Activated B cell treated with CpG ODN at 0.5 μM for 24 hours (primary cell): ENCODE data around the gene NFYC. TPM values are rescaled to one million over a fixed set of nuclear protein-coding genes. Genes with fewer than 3 reads are reported as not detected.

Experiments used
- ATAC-seq: fragments of 200-7000 bp; cut with Tn5 transposase; one replicate; pipeline ENCODE4 v1.10.0; 2021; ENCODE audit warnings: low read depth, mild to moderate bottlenecking, moderate library complexity
- CTCF ChIA-PET: fragments of 350-600 bp; sonication (Branson Sonifier 250); formaldehyde crosslinking; loops from one replicate; lab custom pipeline; 2021; ENCODE audit warnings: antibody characterized with exemption; lab: Charles Lee
- POLR2A ChIA-PET: fragments of 350-600 bp; sonication (Branson Sonifier 250); formaldehyde crosslinking; loops from one replicate; lab custom pipeline; 2021; ENCODE audit warnings: antibody characterized with exemption; lab: Charles Lee
- DNase-seq: peaks from one replicate; pipeline ENCODE4 v3.0.0; 2022
- H3K27ac Mint-ChIP-seq: one replicate; pipeline ENCODE4 v1.8.0; 2020; ENCODE audit warnings: mixed read lengths
- H3K27me3 Mint-ChIP-seq: one replicate; pipeline ENCODE4 v1.8.0; 2021; ENCODE audit warnings: mixed read lengths
- H3K36me3 Mint-ChIP-seq: one replicate; pipeline ENCODE4 v1.8.0; 2021; ENCODE audit warnings: low read depth, mixed read lengths
- H3K4me1 Mint-ChIP-seq: one replicate; pipeline ENCODE4 v1.8.0; 2021; ENCODE audit warnings: mixed read lengths
- H3K4me3 Mint-ChIP-seq: one replicate; pipeline ENCODE4 v1.8.0; 2020; ENCODE audit warnings: mild to moderate bottlenecking, mixed read lengths
- H3K9me3 Mint-ChIP-seq: one replicate; pipeline ENCODE4 v1.8.0; 2020; ENCODE audit warnings: mixed read lengths
- intact Hi-C: fragments of 100-400 bp; cut with micrococcal nuclease; formaldehyde crosslinking; loops from one replicate; pipeline ENCODE4 v1.15.1; 2024
- total RNA-seq: library from RNA; stranded (reverse); gene quantifications from 2 replicates; pipeline ENCODE4 v1.2.3, GENCODE V29; 2022
- TF ChIP-seq, protein P1 (sequence below): fragments of 200-600 bp; IDR thresholded peaks from one replicate; pipeline ENCODE4 v1.8.0; 2022; ENCODE audit warnings: antibody characterized with exemption, mild to moderate bottlenecking

Gene NFYC
- total RNA-seq, 1 donor from 2014 or later, result 76.0 TPM

GRCh38 chr1:40789342-40789598 lies 97.8 kb downstream of the NFYC start:
- ChIA-PET POLR2A (no interaction called here), CTCF (interaction anchor here (1.3 kb wide), 1 partner anchor 15 kb away, joined by 3 read pairs; no protein-coding TSS in a partner anchor)
- Mint-ChIP-seq H3K9me3 (no peaks in the 10 kb centered on the region), H3K4me3 (no peak overlapping the region), H3K27ac (no peak overlapping the region), H3K36me3 (no peaks in the 10 kb centered on the region), H3K4me1 (peaks cover 3% of the 10 kb centered on the region), H3K27me3 (peaks cover 36% of the 10 kb centered on the region)
- TF ChIP-seq, protein P1, sequence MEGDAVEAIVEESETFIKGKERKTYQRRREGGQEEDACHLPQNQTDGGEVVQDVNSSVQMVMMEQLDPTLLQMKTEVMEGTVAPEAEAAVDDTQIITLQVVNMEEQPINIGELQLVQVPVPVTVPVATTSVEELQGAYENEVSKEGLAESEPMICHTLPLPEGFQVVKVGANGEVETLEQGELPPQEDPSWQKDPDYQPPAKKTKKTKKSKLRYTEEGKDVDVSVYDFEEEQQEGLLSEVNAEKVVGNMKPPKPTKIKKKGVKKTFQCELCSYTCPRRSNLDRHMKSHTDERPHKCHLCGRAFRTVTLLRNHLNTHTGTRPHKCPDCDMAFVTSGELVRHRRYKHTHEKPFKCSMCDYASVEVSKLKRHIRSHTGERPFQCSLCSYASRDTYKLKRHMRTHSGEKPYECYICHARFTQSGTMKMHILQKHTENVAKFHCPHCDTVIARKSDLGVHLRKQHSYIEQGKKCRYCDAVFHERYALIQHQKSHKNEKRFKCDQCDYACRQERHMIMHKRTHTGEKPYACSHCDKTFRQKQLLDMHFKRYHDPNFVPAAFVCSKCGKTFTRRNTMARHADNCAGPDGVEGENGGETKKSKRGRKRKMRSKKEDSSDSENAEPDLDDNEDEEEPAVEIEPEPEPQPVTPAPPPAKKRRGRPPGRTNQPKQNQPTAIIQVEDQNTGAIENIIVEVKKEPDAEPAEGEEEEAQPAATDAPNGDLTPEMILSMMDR, result no peak
- no peak for ATAC-seq
- intact Hi-C loops, result no loop called here
- no peak for DNase-seq

GRCh38 chr1:40789661-40790430 lies 98.3 kb downstream of the NFYC start:
- Mint-ChIP-seq H3K27ac (no peak overlapping the region), H3K36me3 (no peaks in the 10 kb centered on the region), H3K4me3 (no peak overlapping the region), H3K27me3 (peaks cover 32% of the 10 kb centered on the region), H3K4me1 (no peaks in the 10 kb centered on the region), H3K9me3 (no peaks in the 10 kb centered on the region)
- TF ChIP-seq, protein P1, result no peak
- ChIA-PET POLR2A (no interaction called here), CTCF (interaction anchor here (1.3 kb wide), 1 partner anchor 15 kb away, joined by 3 read pairs; no protein-coding TSS in a partner anchor)
- intact Hi-C loops, result no loop called here
- no peak for DNase-seq
- ATAC-seq, result no peak

GRCh38 chr1:40792036-40792435 lies 100.5 kb downstream of the NFYC start:
- Mint-ChIP-seq H3K36me3 (no peaks in the 10 kb centered on the region), H3K9me3 (no peaks in the 10 kb centered on the region), H3K4me1 (peaks cover 14% of the 10 kb centered on the region), H3K4me3 (no peak overlapping the region), H3K27ac (no peak overlapping the region), H3K27me3 (peaks cover 19% of the 10 kb centered on the region)
- intact Hi-C loops, result no loop called here
- DNase-seq (no peak), ATAC-seq (no peak)
- ChIA-PET CTCF (no interaction called here), POLR2A (no interaction called here)
- TF ChIP-seq, protein P1, result no peak

- no peak overlapping the region for H3K27ac Mint-ChIP-seq
- no peaks in the 10 kb centered on the region for H3K9me3 Mint-ChIP-seq
- POLR2A ChIA-PET, result no interaction called here
- intact Hi-C loops, result no loop called here
- TF ChIP-seq, protein P1, result no peak
- CTCF ChIA-PET, result no interaction called here
- H3K36me3 Mint-ChIP-seq, result no peaks in the 10 kb centered on the region
- no peak for ATAC-seq
- H3K4me3 Mint-ChIP-seq, result no peak overlapping the region
- no peak for DNase-seq
- peaks cover 18% of the 10 kb centered on the region for H3K4me1 Mint-ChIP-seq
- peaks cover 10% of the 10 kb centered on the region for H3K27me3 Mint-ChIP-seq
Observed at GRCh38 chr1:40793617-40794016, 102.1 kb downstream of the NFYC start.

- DNase-seq (no peak), ATAC-seq (no peak)
- H3K27me3 Mint-ChIP-seq, result peaks cover 8% of the 10 kb centered on the region
- TF ChIP-seq, protein P1, result no peak
- ChIA-PET POLR2A (no interaction called here), CTCF (no interaction called here)
- H3K4me3 Mint-ChIP-seq, result no peak overlapping the region
- H3K27ac Mint-ChIP-seq, result no peak overlapping the region
- peaks cover 18% of the 10 kb centered on the region for H3K4me1 Mint-ChIP-seq
- H3K36me3 Mint-ChIP-seq, result no peaks in the 10 kb centered on the region
- no peaks in the 10 kb centered on the region for H3K9me3 Mint-ChIP-seq
- intact Hi-C loops, result no loop called here
Observed at GRCh38 chr1:40794048-40794447, 102.5 kb downstream of the NFYC start.
